Measurements from ENCODE around the gene AOPEP.

AOPEP gene

GRCh38 chr9:94760660-94761059 is 34.2 kb downstream of the AOPEP start:
- no peak for DNase-seq (ENCODE audit: low spot score)

DNA sequence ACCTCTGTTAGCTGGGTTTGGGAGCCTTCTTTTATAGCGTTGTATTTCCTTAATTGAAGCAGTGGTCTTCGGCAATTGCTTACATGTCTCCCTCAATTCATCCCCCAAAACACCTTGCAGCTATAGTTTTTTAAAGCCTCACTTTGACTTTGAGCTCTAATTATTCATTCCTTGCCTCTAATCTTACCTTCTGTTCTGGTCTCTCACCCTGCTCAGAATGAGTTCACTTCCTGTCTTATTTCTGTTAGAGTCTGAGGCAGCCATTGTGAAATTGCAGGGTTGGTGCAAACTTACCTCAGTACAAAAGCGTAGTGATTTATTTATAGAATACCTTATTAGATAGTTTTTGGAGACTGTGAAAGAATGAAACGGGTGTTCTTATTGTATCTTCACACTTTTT is 35.0 kb downstream of the AOPEP start:
- no peak for DNase-seq (ENCODE audit: low spot score)

DNA sequence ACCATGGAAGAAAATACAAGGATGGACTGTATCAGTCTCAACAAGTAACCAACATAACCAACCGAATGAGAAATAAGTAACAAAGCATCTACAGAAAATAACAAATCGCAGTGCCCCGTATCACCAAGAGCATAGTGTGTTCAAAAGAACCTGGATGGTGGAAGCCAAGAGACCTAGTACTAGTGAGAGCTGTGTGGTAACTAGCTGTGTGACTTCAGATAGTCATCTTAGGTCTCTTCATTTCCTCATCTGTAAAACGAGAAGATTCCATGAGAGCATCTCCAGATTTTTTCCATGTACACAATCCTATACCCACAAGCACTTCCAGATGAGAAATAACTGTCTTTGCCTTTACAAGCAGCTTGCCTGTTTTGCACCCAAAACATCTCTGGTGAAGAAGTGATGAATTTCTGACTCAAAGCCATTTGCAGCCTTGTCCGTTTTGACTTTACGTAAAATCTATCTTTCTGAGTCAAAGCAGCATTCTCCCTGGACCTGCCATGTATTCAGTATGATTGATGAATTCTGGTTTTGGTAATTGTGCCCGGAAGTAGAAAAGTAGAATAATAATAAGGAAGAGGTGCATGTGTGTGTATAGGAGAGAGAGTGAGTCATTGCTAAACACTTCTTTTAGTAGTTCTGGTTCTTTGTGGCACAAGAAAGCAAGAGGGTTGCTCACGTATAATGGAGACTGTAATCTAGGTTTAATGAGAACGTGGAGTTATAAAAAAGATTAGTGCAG is 41.0 kb downstream of the AOPEP start:
- no peak for DNase-seq (ENCODE audit: low spot score)

DNA sequence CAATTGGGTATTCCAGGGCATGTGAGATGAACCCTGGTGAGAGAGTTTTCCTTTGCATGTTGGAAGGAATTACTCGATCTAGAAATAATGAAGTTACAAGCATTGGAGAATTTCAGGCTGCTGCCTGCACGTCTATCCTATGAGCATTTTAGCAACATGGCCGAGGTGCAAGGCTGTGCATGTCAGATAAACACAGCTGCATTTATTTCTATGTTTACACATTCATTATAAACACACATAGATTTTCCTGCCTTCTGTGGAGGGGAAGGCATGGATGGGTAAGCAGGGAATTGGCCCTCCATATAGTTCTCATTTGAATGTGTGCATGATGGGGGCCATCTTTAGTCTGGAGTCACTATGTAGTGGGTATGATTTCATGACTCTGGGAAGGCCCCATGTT is 42.3 kb downstream of the AOPEP start:
- no peak for DNase-seq (ENCODE audit: low spot score)

- no peak for DNase-seq (ENCODE audit: low spot score)
These were observed 43.8 kb downstream of the AOPEP start for GRCh38 chr9:94770334-94770733.

GRCh38 chr9:94771096-94771495 is 44.6 kb downstream of the AOPEP start:
- no peak for DNase-seq (ENCODE audit: low spot score)

DNA sequence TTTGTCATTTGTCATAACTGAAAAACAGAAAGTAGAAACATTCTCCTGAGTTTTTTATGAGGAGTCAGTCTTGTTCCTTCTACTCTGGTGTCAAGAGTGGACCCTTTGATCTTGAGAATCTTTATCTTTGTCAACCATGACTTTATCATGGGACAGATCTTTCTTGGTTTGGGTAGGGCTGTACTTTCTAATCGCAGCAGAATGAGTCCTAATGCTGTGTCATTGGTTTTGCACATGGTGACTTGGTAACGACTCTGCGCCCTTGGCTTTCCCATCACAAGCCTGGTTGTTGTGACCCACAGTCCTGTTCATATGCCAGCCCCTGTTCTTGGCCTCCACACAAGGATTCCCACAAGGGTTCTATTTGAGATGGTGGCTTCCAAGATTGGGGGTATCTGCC is 45.6 kb downstream of the AOPEP start:
- DNase-seq (ENCODE audit: low spot score) = no peak

- DNase-seq (ENCODE audit: low spot score) = no peak
These were observed 46.3 kb downstream of the AOPEP start for GRCh38 chr9:94772639-94773303.

- DNase-seq (ENCODE audit: low spot score) = no peak
These were observed 47.2 kb downstream of the AOPEP start for GRCh38 chr9:94773655-94774054.

GRCh38 chr9:94778013-94778412 is 51.5 kb downstream of the AOPEP start:
- DNase-seq (ENCODE audit: low spot score) = no peak

DNA sequence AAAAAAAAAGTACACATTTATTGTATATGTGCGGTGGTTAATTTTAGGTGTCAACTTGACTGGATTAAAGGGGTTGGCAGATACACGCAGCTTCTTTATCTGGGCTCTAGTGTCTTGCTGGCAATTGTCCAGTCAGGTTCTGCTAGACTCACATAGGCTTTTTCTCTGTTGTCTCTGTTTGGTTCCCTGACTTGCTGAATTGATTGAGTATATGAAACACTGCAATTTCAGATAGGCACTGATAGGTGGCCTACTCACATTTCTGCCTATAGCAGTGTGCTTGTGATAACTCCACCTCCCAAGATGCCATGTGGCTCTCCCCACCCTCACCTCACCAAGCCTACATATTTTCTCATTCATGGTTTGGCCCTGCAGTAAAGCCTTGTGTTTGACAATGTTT is 52.5 kb downstream of the AOPEP start:
- DNase-seq (ENCODE audit: low spot score) = no peak

- DNase-seq (ENCODE audit: low spot score) = no peak
These were observed 53.3 kb downstream of the AOPEP start for GRCh38 chr9:94779693-94780290.

GRCh38 chr9:94780516-94780950 is 54.0 kb downstream of the AOPEP start:
- DNase-seq (ENCODE audit: low spot score) = no peak

DNA sequence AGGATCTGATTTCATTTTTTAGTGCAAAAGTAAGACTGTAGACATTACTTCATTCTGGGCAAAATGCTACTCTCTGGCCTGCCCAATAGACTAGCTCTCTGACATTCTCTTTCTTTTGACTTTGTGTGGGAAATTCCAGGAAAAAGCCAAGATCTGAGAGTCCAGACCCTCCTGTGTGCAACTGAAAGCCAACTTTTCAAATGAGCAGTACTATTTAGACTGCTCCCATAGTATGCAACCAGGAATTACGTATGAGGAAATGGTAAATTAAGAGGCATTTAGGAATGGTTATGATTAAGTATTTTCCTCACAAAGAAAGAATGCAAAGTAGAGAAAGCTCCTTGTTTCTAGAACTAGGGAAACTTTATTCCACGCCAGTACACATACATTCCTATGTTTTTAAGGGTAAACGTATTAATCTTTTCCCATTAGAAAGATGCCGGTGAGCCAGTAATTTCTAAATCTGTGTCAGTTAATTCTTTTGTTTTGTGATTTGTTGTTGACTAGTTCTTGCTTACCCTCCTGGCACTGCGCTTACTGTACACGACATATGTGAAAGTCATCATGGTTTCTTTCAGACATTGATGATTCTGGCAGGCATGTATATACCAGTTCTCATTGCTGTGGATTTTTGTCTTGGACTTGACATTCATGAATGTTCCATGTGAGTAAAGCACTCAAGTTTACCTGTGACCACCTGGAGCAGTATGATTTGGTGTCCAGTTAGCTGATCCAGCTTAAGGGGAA is 56.0 kb downstream of the AOPEP start:
- peak; percentile 57 for DNase-seq (ENCODE audit: low spot score)

DNA sequence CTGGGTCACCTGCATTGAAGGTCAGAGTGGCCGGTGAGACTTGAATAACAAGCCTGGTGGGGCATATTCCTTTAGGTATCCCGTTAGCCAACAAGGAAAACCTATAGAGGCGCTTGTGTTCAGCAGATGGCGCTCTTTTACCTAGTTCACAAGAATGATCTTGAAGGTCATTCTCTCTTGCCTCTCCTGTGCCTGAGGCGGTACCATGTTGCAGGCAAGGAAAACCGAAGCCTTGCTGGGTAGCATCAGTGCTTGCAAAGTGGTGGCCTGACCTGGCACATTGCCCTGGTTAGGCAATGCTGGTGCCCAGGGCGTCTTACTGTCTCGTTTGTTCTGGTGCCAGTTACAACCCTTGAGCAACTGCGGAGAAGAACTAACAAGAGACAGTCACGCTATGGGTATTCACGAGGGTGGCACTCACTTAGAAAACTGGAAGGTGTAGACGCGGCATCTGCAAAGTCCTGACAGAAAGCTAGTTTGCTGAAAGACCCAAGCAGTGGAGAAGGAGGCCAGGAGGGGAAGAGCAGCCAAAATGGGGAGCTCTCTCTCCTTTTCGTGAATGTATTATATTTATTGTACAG is 56.7 kb downstream of the AOPEP start:
- DNase-seq (ENCODE audit: low spot score) = peak; percentile 75

- no peak for DNase-seq (ENCODE audit: low spot score)
These were observed 57.4 kb downstream of the AOPEP start for GRCh38 chr9:94783928-94784327.

DNA sequence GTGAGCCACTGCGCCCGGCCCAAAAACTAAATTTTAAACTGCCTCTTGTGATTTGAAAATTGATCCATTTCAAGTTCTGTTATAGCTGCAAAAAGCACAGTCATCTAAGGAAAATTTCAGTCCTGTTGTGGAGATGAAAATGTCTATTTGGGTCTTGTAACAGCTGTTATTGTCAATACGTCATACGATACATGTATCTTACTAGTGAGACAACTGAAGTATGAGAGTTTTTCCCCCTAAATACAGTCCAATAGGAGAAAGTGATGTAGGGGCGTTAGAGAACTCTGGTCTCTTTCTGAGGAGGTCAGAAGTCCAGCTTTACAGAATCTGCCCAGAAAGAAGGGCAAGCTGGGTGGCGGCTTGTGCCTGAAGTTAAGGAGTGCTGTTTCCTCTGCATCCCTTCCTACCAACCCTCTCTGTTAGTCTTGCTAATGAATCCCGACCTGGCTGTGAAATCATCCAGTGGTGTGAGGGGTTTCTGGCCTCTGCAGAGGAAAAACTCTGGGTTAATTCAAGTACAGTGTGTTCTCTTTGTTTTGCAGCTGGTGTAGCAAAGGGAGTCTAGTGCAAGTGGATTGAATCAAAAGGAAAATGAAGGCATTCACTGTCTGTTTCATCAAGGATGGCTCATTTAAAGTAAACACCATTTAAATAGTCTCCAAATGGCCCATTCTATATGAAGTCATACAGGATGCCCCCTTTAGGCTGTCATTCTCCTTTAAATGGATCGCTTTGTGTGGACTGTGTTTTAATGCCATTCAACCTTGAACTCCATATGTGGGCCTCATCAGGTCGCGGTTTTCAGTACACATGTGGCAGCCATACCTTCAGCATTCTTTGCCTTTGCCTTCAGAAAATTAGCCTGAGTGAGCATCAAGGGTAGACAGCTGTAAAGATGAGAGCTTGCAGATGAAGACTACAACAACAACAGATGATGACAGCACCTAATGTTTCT is 59.0 kb downstream of the AOPEP start:
- DNase-seq (ENCODE audit: low spot score) = no peak

- DNase-seq (ENCODE audit: low spot score) = no peak
These were observed 60.1 kb downstream of the AOPEP start for GRCh38 chr9:94786586-94786985.

DNA sequence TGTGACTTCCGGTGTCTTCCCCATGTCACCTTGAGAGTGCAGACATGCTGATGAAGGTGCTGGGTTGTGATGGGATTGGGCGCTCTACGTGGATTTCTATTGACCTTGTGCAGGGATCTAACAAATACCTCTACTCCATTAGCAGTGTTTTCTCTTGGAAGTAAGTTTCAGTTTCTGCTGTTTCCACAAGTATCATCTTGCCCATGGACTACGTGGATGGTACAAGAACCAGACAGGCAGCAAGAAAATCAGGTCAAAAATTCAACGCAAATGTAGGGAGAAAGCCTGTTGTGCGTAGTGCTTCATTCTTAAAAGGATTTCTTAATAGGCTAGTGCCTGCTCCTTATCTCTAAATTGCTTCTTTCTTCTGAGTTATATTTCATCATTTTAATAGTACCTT is 60.8 kb downstream of the AOPEP start:
- no peak for DNase-seq (ENCODE audit: low spot score)

DNA sequence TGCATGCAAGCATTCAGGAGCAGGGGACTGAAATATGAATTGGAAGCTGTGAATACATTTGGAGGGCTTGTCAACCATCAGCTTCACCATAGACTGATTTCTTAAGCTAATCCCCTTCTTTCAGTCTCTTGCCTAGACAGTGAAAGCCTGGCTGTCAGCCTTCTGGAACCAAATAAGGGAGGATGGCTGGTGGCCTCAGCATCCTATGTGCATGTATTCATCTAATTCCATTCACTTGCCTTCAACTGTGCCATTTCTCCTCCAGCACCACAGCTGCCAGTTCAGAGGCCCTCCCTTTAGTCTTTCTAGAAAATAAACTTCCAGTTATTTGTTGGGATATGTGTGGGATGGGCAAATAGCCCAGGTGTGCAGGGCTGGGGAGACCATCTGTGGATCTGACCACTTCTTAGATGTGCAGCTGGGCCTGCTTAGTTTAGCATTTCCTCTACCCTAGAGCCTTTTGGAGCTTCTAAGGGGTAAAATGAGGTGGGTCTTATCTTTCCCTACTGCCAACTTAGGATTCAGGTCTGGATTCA is 62.1 kb downstream of the AOPEP start:
- DNase-seq (ENCODE audit: low spot score) = no peak

- no peak for DNase-seq (ENCODE audit: low spot score)
These were observed 64.9 kb downstream of the AOPEP start for GRCh38 chr9:94791435-94791834.
